ENCODE results near the gene TTLL5.

The TTLL5 gene

GRCh38 chr14:75703467-75703866, 42.4 kb downstream of the TTLL5 start:
- no peak overlapping the region for H3K27ac ChIP-seq
- H3K4me3 ChIP-seq (ENCODE audit: low read depth, low read length) = no peak overlapping the region
- no peaks in the 10 kb centered on the region for H3K36me3 ChIP-seq (replicated peaks)
- no peak for TF ChIP-seq CTCF (IDR thresholded peaks at IDR 0.05; ENCODE audit: low read depth, low read length, missing control alignments)
- DNase-seq = no peak
- no peaks in the 10 kb centered on the region for H3K27me3 ChIP-seq (replicated peaks)
- in situ Hi-C loops (cut with HindIII; ENCODE audit: low pct_ligation_motif_present, low sequenced_read_pairs) = loop anchor here (25.0 kb wide), 1 partner anchor 259 kb away; no protein-coding TSS in a partner anchor

- H3K36me3 ChIP-seq (replicated peaks) = no peaks in the 10 kb centered on the region
- H3K4me3 ChIP-seq (ENCODE audit: low read depth, low read length) = no peak overlapping the region
- no peak overlapping the region for H3K27ac ChIP-seq
- in situ Hi-C loops (cut with HindIII; ENCODE audit: low pct_ligation_motif_present, low sequenced_read_pairs) = loop anchor here (25.0 kb wide), 1 partner anchor 257 kb away; no protein-coding TSS in a partner anchor
- no peak for DNase-seq
- H3K27me3 ChIP-seq (replicated peaks) = no peaks in the 10 kb centered on the region
- TF ChIP-seq CTCF (IDR thresholded peaks at IDR 0.05; ENCODE audit: low read depth, low read length, missing control alignments) = no peak
Measured at GRCh38 chr14:75705014-75705413, 44.0 kb downstream of the TTLL5 start.

- Histone ChIP-seq H3K36me3 (replicated peaks) (no peaks in the 10 kb centered on the region), H3K27ac (no peak overlapping the region), H3K27me3 (replicated peaks) (no peaks in the 10 kb centered on the region), H3K4me3 (ENCODE audit: low read depth, low read length) (no peak overlapping the region)
- in situ Hi-C loops (cut with HindIII; ENCODE audit: low pct_ligation_motif_present, low sequenced_read_pairs) = loop anchor here (25.0 kb wide), 1 partner anchor 253 kb away; no protein-coding TSS in a partner anchor
- peak; percentile 89 for TF ChIP-seq CTCF (IDR thresholded peaks at IDR 0.05; ENCODE audit: low read depth, low read length, missing control alignments)
- peak; percentile 85 for DNase-seq
Measured at GRCh38 chr14:75709207-75709812, 48.3 kb downstream of the TTLL5 start.

GRCh38 chr14:75711105-75711795, 50.2 kb downstream of the TTLL5 start:
- peak overlapping the region; percentile 53 for H3K27ac ChIP-seq
- peak; percentile 27 for DNase-seq
- in situ Hi-C loops (cut with HindIII; ENCODE audit: low pct_ligation_motif_present, low sequenced_read_pairs) = loop anchor here (25.0 kb wide), 1 partner anchor 251 kb away; no protein-coding TSS in a partner anchor

GRCh38 chr14:75711796-75712211, 50.8 kb downstream of the TTLL5 start:
- H3K27ac ChIP-seq = peak overlapping the region; percentile 53
- peak; percentile 67 for DNase-seq
- in situ Hi-C loops (cut with HindIII; ENCODE audit: low pct_ligation_motif_present, low sequenced_read_pairs) = loop anchor here (25.0 kb wide), 1 partner anchor 250 kb away; no protein-coding TSS in a partner anchor
- H3K36me3 ChIP-seq (replicated peaks) = no peaks in the 10 kb centered on the region
- no peaks in the 10 kb centered on the region for H3K27me3 ChIP-seq (replicated peaks)
- TF ChIP-seq CTCF (IDR thresholded peaks at IDR 0.05; ENCODE audit: low read depth, low read length, missing control alignments) = no peak
- no peak overlapping the region for H3K4me3 ChIP-seq (ENCODE audit: low read depth, low read length)

More at GRCh38 chr14:75711105-75711795, 50.2 kb downstream of the TTLL5 start:
- TF ChIP-seq CTCF (IDR thresholded peaks at IDR 0.05; ENCODE audit: low read depth, low read length, missing control alignments) = peak; percentile 95
- H3K36me3 ChIP-seq (replicated peaks) = no peaks in the 10 kb centered on the region
- H3K4me3 ChIP-seq (ENCODE audit: low read depth, low read length) = no peak overlapping the region
- H3K27me3 ChIP-seq (replicated peaks) = no peaks in the 10 kb centered on the region

All from brain microvascular endothelial cell (primary cell).